ENCODE data around the gene CD300E. TPM values are rescaled to one million over a fixed set of nuclear protein-coding genes. Genes with fewer than 3 reads are reported as not detected.

Gene CD300E
- polyA plus RNA-seq, 1 donor (not counting 4 experiments of a cell fraction or from before 2014, with no cell fraction given), result not detected

DNA sequence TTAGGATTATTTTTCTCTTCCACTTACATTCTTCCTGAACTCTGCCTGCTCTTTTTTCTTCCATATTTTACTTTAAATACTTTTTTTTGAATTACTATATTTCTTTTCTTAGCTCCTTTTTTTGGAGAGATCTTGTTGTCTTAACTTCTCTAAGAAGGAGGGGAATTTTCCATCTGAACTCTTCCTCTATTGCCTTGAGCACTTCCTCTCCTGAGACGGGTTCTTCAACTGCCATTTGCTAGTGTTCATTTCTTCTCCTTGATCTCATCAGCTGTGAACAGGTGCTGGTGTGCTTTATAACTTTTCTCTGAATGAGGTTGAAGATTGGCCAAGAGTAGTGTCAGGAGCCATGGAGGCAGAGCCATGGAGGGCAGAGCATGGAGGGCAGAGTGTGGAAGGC lies 16.3 kb downstream of the CD300E start:
- H3K27me3 ChIP-seq (ENCODE audit: control insufficient read depth, extremely low read depth, insufficient read depth, low read length), result peaks cover 4% of the 10 kb centered on the region
- H3K4me3 ChIP-seq (ENCODE audit: control insufficient read depth in 2 of 3, extremely low read depth in 1 of 3, insufficient read depth in 2 of 3, low read depth in 1 of 3, low read length in 3 of 3), result no peak overlapping the region
- no peaks in the 10 kb centered on the region for H3K9me1 ChIP-seq (ENCODE audit: control insufficient read depth, extremely low read depth, insufficient read depth, low read length)
- no peak overlapping the region for H2AFZ ChIP-seq (ENCODE audit: control insufficient read depth, low read length)
- FAIRE-seq (no peak), DNase-seq (ENCODE audit: low read depth, low spot score) (no peak)
- no peaks in the 10 kb centered on the region for H4K20me1 ChIP-seq (ENCODE audit: control insufficient read depth, extremely low read depth, insufficient read depth, low read length)
- H3K9ac ChIP-seq (ENCODE audit: control insufficient read depth, extremely low read depth, insufficient read depth, low read length), result no peak overlapping the region
- H3K9me3 ChIP-seq (ENCODE audit: control insufficient read depth, low read depth, low read length), result no peaks in the 10 kb centered on the region
- no peak overlapping the region for H3K4me2 ChIP-seq (ENCODE audit: control insufficient read depth, extremely low read depth, insufficient read depth, low read depth, low read length)
- no peaks in the 10 kb centered on the region for H3K79me2 ChIP-seq (ENCODE audit: control insufficient read depth, insufficient read depth, low read length)
- TF ChIP-seq, protein P1, sequence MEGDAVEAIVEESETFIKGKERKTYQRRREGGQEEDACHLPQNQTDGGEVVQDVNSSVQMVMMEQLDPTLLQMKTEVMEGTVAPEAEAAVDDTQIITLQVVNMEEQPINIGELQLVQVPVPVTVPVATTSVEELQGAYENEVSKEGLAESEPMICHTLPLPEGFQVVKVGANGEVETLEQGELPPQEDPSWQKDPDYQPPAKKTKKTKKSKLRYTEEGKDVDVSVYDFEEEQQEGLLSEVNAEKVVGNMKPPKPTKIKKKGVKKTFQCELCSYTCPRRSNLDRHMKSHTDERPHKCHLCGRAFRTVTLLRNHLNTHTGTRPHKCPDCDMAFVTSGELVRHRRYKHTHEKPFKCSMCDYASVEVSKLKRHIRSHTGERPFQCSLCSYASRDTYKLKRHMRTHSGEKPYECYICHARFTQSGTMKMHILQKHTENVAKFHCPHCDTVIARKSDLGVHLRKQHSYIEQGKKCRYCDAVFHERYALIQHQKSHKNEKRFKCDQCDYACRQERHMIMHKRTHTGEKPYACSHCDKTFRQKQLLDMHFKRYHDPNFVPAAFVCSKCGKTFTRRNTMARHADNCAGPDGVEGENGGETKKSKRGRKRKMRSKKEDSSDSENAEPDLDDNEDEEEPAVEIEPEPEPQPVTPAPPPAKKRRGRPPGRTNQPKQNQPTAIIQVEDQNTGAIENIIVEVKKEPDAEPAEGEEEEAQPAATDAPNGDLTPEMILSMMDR (optimal IDR thresholded peaks at IDR 0.05 in 1 of 3, IDR thresholded peaks at IDR 0.05 in 1 of 3, conservative IDR thresholded peaks at IDR 0.05 in 1 of 3; ENCODE audit: extremely low read depth in 1 of 3, insufficient read depth in 2 of 3, low read length in 3 of 3), result no peak
- TF ChIP-seq EZH2 (IDR thresholded peaks at IDR 0.05; ENCODE audit: low read length), result no peak
- H3K36me3 ChIP-seq (ENCODE audit: control insufficient read depth in 2 of 2, extremely low read depth in 1 of 2, insufficient read depth in 2 of 2, low read length in 2 of 2), result no peaks in the 10 kb centered on the region
- dilution Hi-C loops (cut with MboI; ENCODE audit: extremely low pct_ligation_motif_present, low sequenced_read_pairs), result no loop called here
- no peak overlapping the region for H3K27ac ChIP-seq (ENCODE audit: control insufficient read depth, insufficient read depth, low read length)
- H3K4me1 ChIP-seq (ENCODE audit: control insufficient read depth, extremely low read depth, insufficient read depth, low read length), result peaks cover 15% of the 10 kb centered on the region

DNA sequence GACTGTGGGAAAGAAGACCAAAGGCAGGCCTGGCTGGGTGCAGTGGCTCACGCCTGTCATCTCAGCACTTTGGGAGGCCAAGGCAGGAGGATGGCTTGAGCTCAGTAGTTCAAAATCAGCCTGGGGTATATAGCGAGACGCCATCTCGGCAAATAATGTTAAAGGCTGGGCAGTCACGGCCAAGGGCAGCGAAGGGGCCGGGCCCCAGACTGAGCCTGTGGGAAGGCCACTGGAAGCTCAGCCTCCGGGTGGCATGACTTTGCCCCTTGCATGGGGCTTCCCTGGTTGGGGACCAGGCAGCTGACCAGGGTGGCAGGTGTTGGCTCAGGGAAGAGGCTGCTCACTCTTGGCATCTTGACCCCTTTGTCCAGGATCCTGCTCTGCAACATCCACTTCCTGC lies 17.5 kb downstream of the CD300E start:
- Histone ChIP-seq H3K9me3 (ENCODE audit: control insufficient read depth, low read depth, low read length) (no peaks in the 10 kb centered on the region), H3K9ac (ENCODE audit: control insufficient read depth, extremely low read depth, insufficient read depth, low read length) (no peak overlapping the region), H3K27ac (ENCODE audit: control insufficient read depth, insufficient read depth, low read length) (no peak overlapping the region), H3K36me3 (ENCODE audit: control insufficient read depth in 2 of 2, extremely low read depth in 1 of 2, insufficient read depth in 2 of 2, low read length in 2 of 2) (no peaks in the 10 kb centered on the region), H3K4me2 (ENCODE audit: control insufficient read depth, extremely low read depth, insufficient read depth, low read depth, low read length) (no peak overlapping the region), H3K79me2 (ENCODE audit: control insufficient read depth, insufficient read depth, low read length) (no peaks in the 10 kb centered on the region), H3K4me3 (ENCODE audit: control insufficient read depth in 2 of 3, extremely low read depth in 1 of 3, insufficient read depth in 2 of 3, low read depth in 1 of 3, low read length in 3 of 3) (no peak overlapping the region), H3K27me3 (ENCODE audit: control insufficient read depth, extremely low read depth, insufficient read depth, low read length) (peaks cover 4% of the 10 kb centered on the region), H4K20me1 (ENCODE audit: control insufficient read depth, extremely low read depth, insufficient read depth, low read length) (no peaks in the 10 kb centered on the region), H3K9me1 (ENCODE audit: control insufficient read depth, extremely low read depth, insufficient read depth, low read length) (no peaks in the 10 kb centered on the region), H2AFZ (ENCODE audit: control insufficient read depth, low read length) (no peak overlapping the region), H3K4me1 (ENCODE audit: control insufficient read depth, extremely low read depth, insufficient read depth, low read length) (peaks cover 15% of the 10 kb centered on the region)
- TF ChIP-seq, protein P1 (optimal IDR thresholded peaks at IDR 0.05 in 1 of 3, IDR thresholded peaks at IDR 0.05 in 1 of 3, conservative IDR thresholded peaks at IDR 0.05 in 1 of 3; ENCODE audit: extremely low read depth in 1 of 3, insufficient read depth in 2 of 3, low read length in 3 of 3), result no peak
- TF ChIP-seq EZH2 (IDR thresholded peaks at IDR 0.05; ENCODE audit: low read length), result no peak
- FAIRE-seq (no peak), DNase-seq (ENCODE audit: low read depth, low spot score) (no peak)
- dilution Hi-C loops (cut with MboI; ENCODE audit: extremely low pct_ligation_motif_present, low sequenced_read_pairs), result no loop called here

Measured in keratinocyte (primary cell).